Calu3 (cell line): ENCODE data around the gene SCGB1C1. TPM values are rescaled to one million over a fixed set of nuclear protein-coding genes. Genes with fewer than 3 reads are reported as not detected.
"Not testable (repeated sequence)": the region's sequence is repeated elsewhere in the genome, so short reads cannot be mapped to it uniquely, and the experiment has no call there.

Experiments used
- BruUV-seq: library from RNA; stranded (reverse); fragments of 400-500 nt; replicated peaks from 2 replicates; lab custom pipeline; 2021; lab: Mats Ljungman, UMichigan
- CTCF ChIA-PET: fragments of 300-600 bp; sonication (Branson Sonifier 250); formaldehyde crosslinking; loops from one replicate; lab custom pipeline; 2022; ENCODE audit warnings: antibody characterized with exemption; lab: Charles Lee
- DNase-seq: peaks from one replicate; pipeline ENCODE4 v3.0.0; 2022
- H3K27ac Mint-ChIP-seq: one replicate; pipeline ENCODE4 v1.8.0; 2022; ENCODE audit warnings: mixed read lengths; ENCODE audit not compliant: unreplicated experiment
- H3K27me3 Mint-ChIP-seq: one replicate; pipeline ENCODE4 v1.8.0; 2022; ENCODE audit warnings: mixed read lengths; ENCODE audit not compliant: unreplicated experiment
- H3K36me3 Mint-ChIP-seq: one replicate; pipeline ENCODE4 v1.8.0; 2022; ENCODE audit warnings: mild to moderate bottlenecking, moderate library complexity, mixed read lengths; ENCODE audit not compliant: insufficient read depth, unreplicated experiment
- H3K4me1 Mint-ChIP-seq: one replicate; pipeline ENCODE4 v1.8.0; 2022; ENCODE audit warnings: mild to moderate bottlenecking, low read depth, mixed read lengths; ENCODE audit not compliant: unreplicated experiment
- H3K4me3 Mint-ChIP-seq: one replicate; pipeline ENCODE4 v1.8.0; 2022; ENCODE audit warnings: mild to moderate bottlenecking, low read depth, moderate library complexity, mixed read lengths; ENCODE audit not compliant: unreplicated experiment
- H3K9me3 Mint-ChIP-seq: one replicate; pipeline ENCODE4 v1.8.0; 2022; ENCODE audit warnings: low read depth, mixed read lengths; ENCODE audit not compliant: unreplicated experiment
- intact Hi-C: fragments of 100-400 bp; cut with micrococcal nuclease; formaldehyde crosslinking; loops from one replicate; pipeline ENCODE4 v1.10.0; 2022; ENCODE audit not compliant: unreplicated experiment
- total RNA-seq: library from RNA; stranded (reverse); gene quantifications from 2 replicates; pipeline ENCODE4 v1.2.3, GENCODE V29; 2022
- TF ChIP-seq, protein P1 (sequence below): fragments of 200-600 bp; IDR thresholded peaks from one replicate; pipeline ENCODE4 v1.8.0; 2022; ENCODE audit warnings: antibody characterized with exemption; ENCODE audit not compliant: unreplicated experiment

SCGB1C1 gene
- total RNA-seq, 1 experiment from 2014 or later = not detected

DNA sequence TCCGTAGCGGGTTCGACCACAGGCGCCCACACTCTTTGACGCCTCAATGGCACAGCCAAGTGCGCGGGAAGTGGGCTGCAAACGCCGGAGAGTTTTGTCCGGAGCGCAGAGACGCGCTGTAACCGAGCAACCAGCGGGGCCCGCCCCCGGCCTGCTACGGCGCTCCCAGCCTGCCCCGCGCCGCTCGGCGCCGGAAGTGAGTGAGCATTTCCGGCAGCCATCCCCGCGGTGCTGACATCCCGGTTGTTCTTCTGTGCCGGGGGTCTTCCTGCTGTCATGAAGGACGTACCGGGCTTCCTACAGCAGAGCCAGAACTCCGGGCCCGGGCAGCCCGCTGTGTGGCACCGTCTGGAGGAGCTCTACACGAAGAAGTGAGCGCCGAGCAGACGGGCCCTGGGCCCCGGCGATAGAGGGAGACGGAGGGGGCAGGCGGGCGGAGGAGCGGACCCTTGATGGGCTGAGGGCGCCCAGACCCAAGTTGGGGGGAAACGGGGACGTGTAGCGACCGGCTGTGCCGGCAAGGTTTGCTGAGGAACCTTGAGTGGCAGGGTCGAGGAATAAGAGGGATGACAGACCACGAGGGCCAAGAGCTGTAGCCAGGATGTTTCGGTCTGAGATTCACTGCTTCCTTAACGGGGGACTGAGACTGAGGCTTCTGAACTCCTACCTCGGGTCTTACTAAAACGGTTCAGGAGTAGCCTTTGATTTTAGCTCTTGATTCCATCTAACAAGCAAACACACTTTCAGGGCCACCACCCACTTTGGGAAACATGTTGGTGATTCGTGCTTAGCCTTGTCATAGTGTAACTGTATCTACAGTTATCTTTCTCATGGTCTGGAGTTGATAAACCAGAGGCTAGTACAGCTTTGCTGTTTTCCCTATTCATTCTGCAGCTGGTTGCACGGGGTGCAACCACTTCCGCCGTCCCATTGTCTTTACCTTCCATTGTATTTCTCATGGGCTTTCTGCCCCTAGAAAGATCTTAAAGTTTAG lies 44.2 kb downstream of the SCGB1C1 start, which contains the start of gene PSMD13:
Gene PSMD13, plus strand, starts transcription at position 203 of the 994 bp plus-strand sequence. Its CDS starts 74 bp downstream, at position 277.
- Mint-ChIP-seq H3K9me3 (no peaks in the 10 kb centered on the region), H3K4me1 (peaks cover 19% of the 10 kb centered on the region), H3K27ac (peak within 1 kb of the TSS; percentile 70), H3K27me3 (no peaks in the 10 kb centered on the region), H3K36me3 (peaks cover 56% of the 10 kb centered on the region), H3K4me3 (peak within 1 kb of the TSS; percentile 96)
- DNase-seq = peak; percentile 89
- intact Hi-C loops = no loop called here
- TF ChIP-seq, protein P1, sequence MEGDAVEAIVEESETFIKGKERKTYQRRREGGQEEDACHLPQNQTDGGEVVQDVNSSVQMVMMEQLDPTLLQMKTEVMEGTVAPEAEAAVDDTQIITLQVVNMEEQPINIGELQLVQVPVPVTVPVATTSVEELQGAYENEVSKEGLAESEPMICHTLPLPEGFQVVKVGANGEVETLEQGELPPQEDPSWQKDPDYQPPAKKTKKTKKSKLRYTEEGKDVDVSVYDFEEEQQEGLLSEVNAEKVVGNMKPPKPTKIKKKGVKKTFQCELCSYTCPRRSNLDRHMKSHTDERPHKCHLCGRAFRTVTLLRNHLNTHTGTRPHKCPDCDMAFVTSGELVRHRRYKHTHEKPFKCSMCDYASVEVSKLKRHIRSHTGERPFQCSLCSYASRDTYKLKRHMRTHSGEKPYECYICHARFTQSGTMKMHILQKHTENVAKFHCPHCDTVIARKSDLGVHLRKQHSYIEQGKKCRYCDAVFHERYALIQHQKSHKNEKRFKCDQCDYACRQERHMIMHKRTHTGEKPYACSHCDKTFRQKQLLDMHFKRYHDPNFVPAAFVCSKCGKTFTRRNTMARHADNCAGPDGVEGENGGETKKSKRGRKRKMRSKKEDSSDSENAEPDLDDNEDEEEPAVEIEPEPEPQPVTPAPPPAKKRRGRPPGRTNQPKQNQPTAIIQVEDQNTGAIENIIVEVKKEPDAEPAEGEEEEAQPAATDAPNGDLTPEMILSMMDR = no peak
- CTCF ChIA-PET = interaction anchor here (0.6 to 1.1 kb wide), 3 partner anchors 14 to 30 kb away, joined by 3 to 7 read pairs (median 5); partner anchors contain the start of genes BET1L and RIC8A
- TSS peak; percentile 40 for BruUV-seq

DNA sequence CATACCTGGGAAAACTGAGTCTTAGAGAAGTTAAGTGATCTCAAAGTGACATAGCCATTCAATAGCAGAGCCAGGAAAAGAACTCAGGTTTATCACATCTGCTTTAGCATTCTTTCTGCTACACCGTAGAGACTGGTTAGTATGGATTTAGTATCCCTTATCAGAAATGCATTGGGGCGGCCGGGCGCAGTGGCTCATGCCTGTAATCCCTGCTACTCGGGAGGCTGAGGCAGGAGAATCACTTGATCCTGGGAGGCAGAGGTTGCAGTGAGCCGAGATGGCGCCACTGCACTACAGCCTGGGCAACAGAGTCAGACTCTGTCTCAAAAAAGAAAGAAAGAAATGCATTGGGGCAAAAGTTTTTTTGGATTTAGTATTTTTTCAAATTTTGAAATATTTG lies 45.5 kb downstream of the SCGB1C1 start:
- Mint-ChIP-seq H3K4me1 (peaks cover 26% of the 10 kb centered on the region), H3K36me3 (peaks cover 61% of the 10 kb centered on the region), H3K4me3 (peak overlapping the region; percentile 96), H3K27ac (peak overlapping the region; percentile 21)
- CTCF ChIA-PET = interaction anchor here (1.1 kb wide), 1 partner anchor 31 kb away, joined by 3 read pairs; the partner anchor contains the start of genes BET1L and RIC8A
- H3K9me3 Mint-ChIP-seq, BruUV-seq, DNase-seq, H3K27me3 Mint-ChIP-seq, intact Hi-C loops: not testable (repeated sequence)

DNA sequence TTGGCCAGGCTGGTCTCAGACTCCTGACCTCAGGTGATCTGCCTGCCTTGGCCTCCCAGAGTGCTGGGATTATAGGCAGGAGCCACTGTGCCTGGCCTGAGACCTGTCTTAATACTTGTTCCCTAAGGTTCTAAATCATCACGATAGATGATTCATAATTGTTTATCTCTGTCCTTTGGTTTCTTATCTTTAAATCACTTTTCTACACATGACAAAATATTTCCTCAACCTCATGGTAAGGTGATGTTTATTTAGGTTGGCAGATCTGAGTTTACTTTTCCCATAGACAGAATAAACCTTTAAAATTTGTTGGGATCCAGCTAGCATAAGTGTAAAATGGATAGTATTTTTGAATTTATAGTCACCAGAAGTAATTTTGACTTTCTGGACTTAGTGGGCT lies 47.4 kb downstream of the SCGB1C1 start:
- TF ChIP-seq, protein P1 = no peak
- intact Hi-C loops = no loop called here
- peaks cover 27% of the 10 kb centered on the region for H3K4me1 Mint-ChIP-seq
- DNase-seq = no peak
- peaks cover 68% of the 10 kb centered on the region for H3K36me3 Mint-ChIP-seq
- no peak overlapping the region for H3K4me3 Mint-ChIP-seq
- H3K9me3 Mint-ChIP-seq = no peaks in the 10 kb centered on the region
- CTCF ChIA-PET = no interaction called here
- no TSS peak for BruUV-seq
- H3K27ac Mint-ChIP-seq = no peak overlapping the region
- H3K27me3 Mint-ChIP-seq = no peaks in the 10 kb centered on the region

DNA sequence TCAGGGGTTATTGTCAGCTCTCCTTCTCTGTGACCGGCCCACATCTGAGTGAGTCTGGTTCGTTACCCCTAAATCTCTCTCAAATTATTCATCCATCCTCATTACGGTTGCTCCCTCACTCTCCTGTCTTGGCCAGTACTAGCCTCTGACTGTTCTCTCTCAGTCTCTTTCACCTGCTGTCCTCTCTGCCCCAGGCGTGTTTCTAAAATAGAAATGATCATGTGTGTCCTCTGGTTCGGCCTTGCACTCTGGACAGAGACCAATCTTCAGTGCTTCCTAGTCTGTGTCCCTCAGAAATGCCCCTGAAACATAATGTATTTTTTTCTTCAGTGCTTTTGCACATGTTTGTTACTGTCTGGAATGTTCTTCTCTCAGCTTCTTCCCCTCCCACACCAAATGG lies 48.8 kb downstream of the SCGB1C1 start:
- CTCF ChIA-PET = no interaction called here
- DNase-seq = no peak
- intact Hi-C loops = no loop called here
- TF ChIP-seq, protein P1 = no peak
- Mint-ChIP-seq H3K27me3 (no peaks in the 10 kb centered on the region), H3K9me3 (no peaks in the 10 kb centered on the region), H3K4me1 (peaks cover 27% of the 10 kb centered on the region), H3K27ac (no peak overlapping the region), H3K4me3 (no peak overlapping the region), H3K36me3 (peaks cover 68% of the 10 kb centered on the region)
- no TSS peak for BruUV-seq

Other genes starting within 250 kb of the SCGB1C1 start
- 47.8 and 59.0 TPM in 2 replicates for gene BET1L, start 14.3 kb downstream of the SCGB1C1 start, total RNA-seq
- 73.0 and 84.1 TPM in 2 replicates for gene RIC8A, start 14.6 kb downstream of the SCGB1C1 start, total RNA-seq
- gene SIRT3, start 43.3 kb downstream of the SCGB1C1 start, total RNA-seq = 19.2 and 19.7 TPM in 2 replicates
- gene PSMD13, start 43.9 kb downstream of the SCGB1C1 start, total RNA-seq = 165 and 172 TPM in 2 replicates
- gene NLRP6, start 85.3 kb downstream of the SCGB1C1 start, total RNA-seq = not detected in 2 replicates
- gene PGGHG, start 96.0 kb downstream of the SCGB1C1 start, total RNA-seq = 9.5 and 13.5 TPM in 2 replicates
- not detected in 2 replicates for gene IFITM5, start 106.4 kb downstream of the SCGB1C1 start, total RNA-seq
- gene IFITM2, start 114.7 kb downstream of the SCGB1C1 start, total RNA-seq = 29.1 and 117 TPM in 2 replicates
- 45.6 and 179 TPM in 2 replicates for gene IFITM1, start 121.0 kb downstream of the SCGB1C1 start, total RNA-seq
- gene IFITM3, start 127.8 kb downstream of the SCGB1C1 start, total RNA-seq = 264 and 492 TPM in 2 replicates
- gene B4GALNT4, start 176.4 kb downstream of the SCGB1C1 start, total RNA-seq = 1.9 and 4.6 TPM in 2 replicates
- 128 and 154 TPM in 2 replicates for gene PKP3, start 201.1 kb downstream of the SCGB1C1 start, total RNA-seq
- 76.3 and 83.6 TPM in 2 replicates for gene SIGIRR, start 221.9 kb downstream of the SCGB1C1 start, total RNA-seq
- 27.2 and 32.2 TPM in 2 replicates for gene ANO9, start 248.9 kb downstream of the SCGB1C1 start, total RNA-seq